Osteocyte (in vitro differentiated cells): ENCODE measurements around the gene GREB1. TPM values are rescaled to one million over a fixed set of nuclear protein-coding genes. Genes with fewer than 3 reads are reported as not detected.

Experiments
- DNase-seq: peaks from one replicate; pipeline ENCODE4 v3.0.0; 2021; ENCODE audit warnings: mixed read lengths; ENCODE audit not compliant: unreplicated experiment; ENCODE audit errors: extremely low spot score
- H3K27ac Mint-ChIP-seq: one replicate; pipeline ENCODE4 v1.8.0; 2021; ENCODE audit warnings: mild to moderate bottlenecking, mixed read lengths; ENCODE audit not compliant: unreplicated experiment
- H3K27me3 Mint-ChIP-seq: one replicate; pipeline ENCODE4 v1.8.0; 2021; ENCODE audit warnings: mixed read lengths; ENCODE audit not compliant: unreplicated experiment
- H3K36me3 Mint-ChIP-seq: one replicate; pipeline ENCODE4 v1.8.0; 2021; ENCODE audit warnings: mixed read lengths; ENCODE audit not compliant: unreplicated experiment
- H3K4me1 Mint-ChIP-seq: one replicate; pipeline ENCODE4 v1.8.0; 2021; ENCODE audit warnings: mixed read lengths; ENCODE audit not compliant: unreplicated experiment
- H3K4me3 Mint-ChIP-seq: one replicate; pipeline ENCODE4 v1.8.0; 2021; ENCODE audit warnings: mild to moderate bottlenecking, moderate library complexity, mixed read lengths; ENCODE audit not compliant: unreplicated experiment
- H3K9me3 Mint-ChIP-seq: one replicate; pipeline ENCODE4 v1.8.0; 2021; ENCODE audit warnings: mixed read lengths; ENCODE audit not compliant: unreplicated experiment
- CTCF ChIP-seq: fragments of 200-600 bp; sonication (generic); IDR thresholded peaks from 2 replicates; pipeline ENCODE4 v1.5.0; 2021; ENCODE audit warnings: antibody characterized with exemption, mild to moderate bottlenecking, moderate library complexity
- total RNA-seq: library from RNA; stranded (reverse); gene quantifications from 2 replicates; pipeline ENCODE4 v1.2.1, GENCODE V29; 2021

The GREB1 gene
- total RNA-seq, 1 donor from 2014 or later: 0.54 TPM

DNA sequence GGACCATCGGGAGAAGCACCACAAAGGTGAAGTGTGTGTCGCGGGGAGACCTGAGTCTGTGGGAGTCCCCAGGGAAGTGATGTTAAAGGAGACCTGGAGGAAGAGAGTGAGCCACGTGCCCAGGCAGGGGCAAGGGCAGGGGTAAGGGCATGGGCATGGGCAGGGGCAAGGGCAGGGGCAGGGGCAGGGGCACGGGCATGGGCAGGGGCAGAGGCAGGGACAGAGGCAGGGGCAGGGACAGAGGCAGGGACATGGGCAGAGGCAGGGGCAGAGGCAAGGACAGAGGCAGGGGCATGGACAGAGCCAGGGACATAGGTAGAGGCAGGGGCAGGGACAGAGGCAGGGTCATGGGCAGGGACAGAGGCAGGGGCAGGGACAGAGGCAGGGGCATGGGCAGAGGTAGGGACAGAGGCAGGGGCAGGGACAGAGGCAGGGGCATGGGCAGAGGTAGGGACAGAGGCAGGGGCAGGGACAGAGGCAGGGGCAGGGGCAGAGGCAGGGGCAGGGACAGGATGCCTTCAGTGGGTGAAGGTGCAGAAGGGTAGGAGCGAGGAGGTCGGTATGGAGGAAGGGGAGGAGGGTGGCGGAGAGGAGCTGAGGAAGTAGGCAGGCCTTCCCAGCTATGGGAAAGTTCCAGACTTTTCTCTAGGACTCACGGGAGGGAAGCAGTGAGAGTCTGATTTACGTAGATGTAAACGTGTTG lies 102.9 kb downstream of the GREB1 start:
- TF ChIP-seq CTCF: no peak
- DNase-seq: no peak
- Mint-ChIP-seq H3K27me3 (peaks cover 15% of the 10 kb centered on the region), H3K9me3 (no peaks in the 10 kb centered on the region), H3K36me3 (no peaks in the 10 kb centered on the region), H3K4me1 (no peaks in the 10 kb centered on the region), H3K4me3 (no peak overlapping the region), H3K27ac (no peak overlapping the region)

GRCh38 chr2:11637546-11637945 lies 103.7 kb downstream of the GREB1 start:
- no peaks in the 10 kb centered on the region for H3K4me1 Mint-ChIP-seq
- H3K4me3 Mint-ChIP-seq: no peak overlapping the region
- DNase-seq: no peak
- H3K27ac Mint-ChIP-seq: no peak overlapping the region
- TF ChIP-seq CTCF: no peak
- no peaks in the 10 kb centered on the region for H3K36me3 Mint-ChIP-seq
- no peaks in the 10 kb centered on the region for H3K9me3 Mint-ChIP-seq
- H3K27me3 Mint-ChIP-seq: peaks cover 15% of the 10 kb centered on the region

DNA sequence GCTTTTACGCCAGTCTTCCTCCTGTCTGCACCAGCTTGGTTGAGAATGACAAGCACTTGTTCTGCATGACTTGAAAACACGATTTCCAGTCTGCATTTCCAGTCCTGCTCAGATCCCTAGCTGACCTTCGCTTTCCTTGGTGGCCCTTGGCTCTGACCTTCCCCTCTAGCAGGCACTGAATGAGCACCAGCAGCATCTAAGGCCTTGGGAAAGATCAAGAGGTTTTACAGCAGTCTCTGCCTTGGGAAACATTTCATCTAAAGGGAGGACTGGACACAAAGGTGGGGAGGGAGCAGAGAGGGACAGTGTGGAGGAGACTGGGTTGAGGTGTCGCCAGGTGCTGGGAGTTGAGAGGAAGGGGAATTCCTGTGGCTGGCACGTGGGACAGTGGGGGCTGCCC lies 105.7 kb downstream of the GREB1 start:
- Mint-ChIP-seq H3K36me3 (no peaks in the 10 kb centered on the region), H3K4me3 (no peak overlapping the region), H3K9me3 (no peaks in the 10 kb centered on the region), H3K27me3 (peaks cover 25% of the 10 kb centered on the region), H3K4me1 (no peaks in the 10 kb centered on the region), H3K27ac (no peak overlapping the region)
- TF ChIP-seq CTCF: no peak
- no peak for DNase-seq

DNA sequence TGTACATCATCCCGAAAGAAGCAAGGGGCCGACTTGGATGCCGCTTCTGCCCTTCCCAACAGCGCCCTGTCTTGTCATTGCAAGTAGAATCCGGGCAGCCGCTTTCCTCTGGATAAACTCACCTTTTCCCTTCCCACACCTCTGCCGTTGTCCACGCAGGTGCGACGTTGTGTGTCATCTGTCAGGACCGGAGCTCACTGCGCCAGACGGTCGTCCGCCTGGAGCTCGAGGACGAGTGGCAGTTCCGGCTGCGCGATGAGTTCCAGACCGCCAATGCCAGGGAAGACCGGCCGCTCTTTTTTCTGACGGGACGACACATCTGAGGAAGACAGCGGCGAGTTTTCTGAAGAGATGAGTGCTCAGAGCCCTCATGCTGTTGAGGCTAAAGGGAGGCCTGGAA lies 106.3 kb downstream of the GREB1 start:
- no peak for DNase-seq
- no peaks in the 10 kb centered on the region for H3K4me1 Mint-ChIP-seq
- no peaks in the 10 kb centered on the region for H3K9me3 Mint-ChIP-seq
- no peak for TF ChIP-seq CTCF
- peaks cover 25% of the 10 kb centered on the region for H3K27me3 Mint-ChIP-seq
- no peak overlapping the region for H3K4me3 Mint-ChIP-seq
- H3K27ac Mint-ChIP-seq: no peak overlapping the region
- no peaks in the 10 kb centered on the region for H3K36me3 Mint-ChIP-seq

GRCh38 chr2:11642972-11643371 lies 109.1 kb downstream of the GREB1 start:
- no peaks in the 10 kb centered on the region for H3K4me1 Mint-ChIP-seq
- H3K27me3 Mint-ChIP-seq: peaks cover 39% of the 10 kb centered on the region
- no peaks in the 10 kb centered on the region for H3K36me3 Mint-ChIP-seq
- H3K27ac Mint-ChIP-seq: no peak overlapping the region
- no peak for DNase-seq
- no peaks in the 10 kb centered on the region for H3K9me3 Mint-ChIP-seq
- no peak overlapping the region for H3K4me3 Mint-ChIP-seq
- no peak for TF ChIP-seq CTCF
